ENCODE data around the gene YIPF2.

The YIPF2 gene

DNA sequence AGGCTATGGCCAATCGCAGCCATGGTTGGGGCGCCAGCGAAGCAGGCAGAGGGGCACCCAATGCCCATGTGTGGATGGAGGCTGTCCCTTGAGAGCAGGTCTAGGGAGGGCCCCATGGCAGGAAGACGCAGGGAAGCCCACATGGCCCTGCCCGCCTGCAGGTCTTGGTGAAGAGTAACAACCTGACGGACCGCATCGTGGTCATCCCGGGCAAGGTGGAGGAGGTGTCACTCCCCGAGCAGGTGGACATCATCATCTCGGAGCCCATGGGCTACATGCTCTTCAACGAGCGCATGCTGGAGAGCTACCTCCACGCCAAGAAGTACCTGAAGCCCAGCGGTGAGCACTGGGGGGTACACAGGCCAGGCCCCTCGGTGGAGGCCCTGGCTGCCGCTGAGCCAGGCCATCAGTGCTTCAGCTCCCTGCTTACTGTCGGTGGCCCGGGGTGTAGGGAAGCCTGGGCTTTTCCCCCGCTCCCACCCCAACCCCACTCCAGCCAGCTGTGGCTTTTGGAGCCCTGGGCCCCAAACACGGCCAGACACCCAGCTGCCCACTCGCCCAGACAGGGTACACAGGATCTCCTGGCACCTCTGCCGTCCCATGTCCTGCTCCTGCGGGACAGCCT is 14.6 kb downstream of the YIPF2 start:
- H4K20me1 ChIP-seq (ENCODE audit: insufficient read depth, low read length), result no peaks in the 10 kb centered on the region
- no peak overlapping the region for H2AFZ ChIP-seq (ENCODE audit: low read length)
- H3K9ac ChIP-seq (ENCODE audit: low read length), result no peak overlapping the region
- DNase-seq, result no peak
- H3K9me3 ChIP-seq (replicated peaks; ENCODE audit: insufficient read depth, low read length), result no peaks in the 10 kb centered on the region
- H3K4me3 ChIP-seq (ENCODE audit: low read length), result no peak overlapping the region
- H3K27ac ChIP-seq (ENCODE audit: low read length), result no peak overlapping the region
- no peaks in the 10 kb centered on the region for H3K4me1 ChIP-seq (ENCODE audit: low read length)
- H3K4me2 ChIP-seq (ENCODE audit: low read depth, low read length), result no peak overlapping the region
- H3K9me2 ChIP-seq (replicated peaks; ENCODE audit: insufficient read depth, low read length), result no peaks in the 10 kb centered on the region
- H3K27me3 ChIP-seq (replicated peaks; ENCODE audit: insufficient read depth, low read length), result no peaks in the 10 kb centered on the region
- no peaks in the 10 kb centered on the region for H3K36me3 ChIP-seq (replicated peaks; ENCODE audit: insufficient read depth, low read length)
- no peaks in the 10 kb centered on the region for H3K79me2 ChIP-seq (ENCODE audit: low read length)
- H3F3A ChIP-seq (ENCODE audit: insufficient read depth, low read length), result no peaks in the 10 kb centered on the region
- TF ChIP-seq, protein P1, sequence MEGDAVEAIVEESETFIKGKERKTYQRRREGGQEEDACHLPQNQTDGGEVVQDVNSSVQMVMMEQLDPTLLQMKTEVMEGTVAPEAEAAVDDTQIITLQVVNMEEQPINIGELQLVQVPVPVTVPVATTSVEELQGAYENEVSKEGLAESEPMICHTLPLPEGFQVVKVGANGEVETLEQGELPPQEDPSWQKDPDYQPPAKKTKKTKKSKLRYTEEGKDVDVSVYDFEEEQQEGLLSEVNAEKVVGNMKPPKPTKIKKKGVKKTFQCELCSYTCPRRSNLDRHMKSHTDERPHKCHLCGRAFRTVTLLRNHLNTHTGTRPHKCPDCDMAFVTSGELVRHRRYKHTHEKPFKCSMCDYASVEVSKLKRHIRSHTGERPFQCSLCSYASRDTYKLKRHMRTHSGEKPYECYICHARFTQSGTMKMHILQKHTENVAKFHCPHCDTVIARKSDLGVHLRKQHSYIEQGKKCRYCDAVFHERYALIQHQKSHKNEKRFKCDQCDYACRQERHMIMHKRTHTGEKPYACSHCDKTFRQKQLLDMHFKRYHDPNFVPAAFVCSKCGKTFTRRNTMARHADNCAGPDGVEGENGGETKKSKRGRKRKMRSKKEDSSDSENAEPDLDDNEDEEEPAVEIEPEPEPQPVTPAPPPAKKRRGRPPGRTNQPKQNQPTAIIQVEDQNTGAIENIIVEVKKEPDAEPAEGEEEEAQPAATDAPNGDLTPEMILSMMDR (IDR thresholded peaks at IDR 0.05; ENCODE audit: low read length), result no peak
- TF ChIP-seq EZH2 (optimal IDR thresholded peaks at IDR 0.05; ENCODE audit: low read depth, low read length) (no peak), EZH2phosphoT487 (IDR thresholded peaks at IDR 0.05; ENCODE audit: low read length) (no peak)

DNA sequence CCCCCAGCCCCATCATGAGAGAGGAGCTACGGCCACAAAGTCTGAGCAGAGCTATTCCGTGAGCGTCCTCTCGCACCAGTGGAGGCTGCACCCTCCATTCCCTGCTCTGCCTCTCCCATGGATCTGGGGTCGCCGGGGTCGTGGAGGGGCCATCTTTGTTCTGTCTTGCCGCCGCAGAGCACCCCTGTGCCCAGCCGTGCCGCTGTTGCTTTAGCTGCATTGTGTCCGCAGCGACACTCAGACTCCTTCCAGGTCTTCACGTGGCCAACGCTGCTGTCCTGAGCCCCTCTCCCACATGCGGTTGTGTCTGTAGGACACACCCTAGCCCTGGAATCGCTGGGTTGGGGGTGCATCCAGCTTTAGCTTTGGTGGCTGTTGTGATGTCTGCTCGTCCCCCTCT is 15.8 kb downstream of the YIPF2 start:
- Histone ChIP-seq H3K9ac (ENCODE audit: low read length) (no peak overlapping the region), H3K79me2 (ENCODE audit: low read length) (no peaks in the 10 kb centered on the region), H4K20me1 (ENCODE audit: insufficient read depth, low read length) (no peaks in the 10 kb centered on the region), H2AFZ (ENCODE audit: low read length) (no peak overlapping the region), H3K4me1 (ENCODE audit: low read length) (no peaks in the 10 kb centered on the region), H3K27me3 (replicated peaks; ENCODE audit: insufficient read depth, low read length) (no peaks in the 10 kb centered on the region), H3K9me3 (replicated peaks; ENCODE audit: insufficient read depth, low read length) (no peaks in the 10 kb centered on the region), H3K27ac (ENCODE audit: low read length) (no peak overlapping the region), H3K9me2 (replicated peaks; ENCODE audit: insufficient read depth, low read length) (no peaks in the 10 kb centered on the region), H3K36me3 (replicated peaks; ENCODE audit: insufficient read depth, low read length) (no peaks in the 10 kb centered on the region), H3K4me3 (ENCODE audit: low read length) (no peak overlapping the region), H3K4me2 (ENCODE audit: low read depth, low read length) (no peak overlapping the region), H3F3A (ENCODE audit: insufficient read depth, low read length) (no peaks in the 10 kb centered on the region)
- TF ChIP-seq EZH2 (optimal IDR thresholded peaks at IDR 0.05; ENCODE audit: low read depth, low read length) (no peak), EZH2phosphoT487 (IDR thresholded peaks at IDR 0.05; ENCODE audit: low read length) (no peak)
- TF ChIP-seq, protein P1 (IDR thresholded peaks at IDR 0.05; ENCODE audit: low read length), result no peak
- no peak for DNase-seq

DNA sequence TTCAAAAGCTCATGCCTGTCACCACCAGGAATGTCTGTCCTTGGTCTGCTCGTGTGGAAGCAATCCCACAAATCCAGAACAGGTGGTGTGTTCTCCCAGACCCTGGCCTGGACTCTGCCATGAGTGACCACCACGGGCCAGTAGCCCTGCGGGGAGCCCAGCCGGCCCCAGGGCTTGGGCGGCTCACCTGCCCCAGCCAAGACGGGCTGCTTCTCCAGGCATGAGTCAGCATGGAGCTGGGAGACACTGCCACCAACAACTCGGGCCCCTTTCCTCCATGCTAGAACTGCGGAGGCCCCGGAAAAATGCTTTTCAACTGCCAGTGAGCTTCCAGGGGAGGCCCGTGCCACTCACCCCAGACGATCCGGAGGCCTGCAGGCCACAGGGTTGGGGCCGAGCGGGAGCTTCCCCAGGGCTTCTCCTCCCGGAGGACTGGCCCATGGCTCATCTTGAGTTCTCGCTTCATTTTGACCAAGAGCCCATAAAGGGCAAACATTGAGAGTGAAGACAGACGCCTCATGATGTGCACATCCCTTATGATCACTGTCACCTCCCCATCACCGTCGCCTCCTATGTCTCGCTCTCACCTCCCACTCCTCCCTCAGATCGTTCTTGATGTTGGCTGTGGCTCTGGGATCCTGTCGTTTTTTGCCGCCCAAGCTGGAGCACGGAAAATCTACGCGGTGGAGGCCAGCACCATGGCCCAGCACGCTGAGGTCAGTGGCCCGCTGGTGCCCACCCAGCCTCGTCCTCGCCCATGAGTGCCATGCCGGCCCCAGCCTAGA is 16.7 kb downstream of the YIPF2 start:
- no peaks in the 10 kb centered on the region for H3K36me3 ChIP-seq (replicated peaks; ENCODE audit: insufficient read depth, low read length)
- no peaks in the 10 kb centered on the region for H3K4me1 ChIP-seq (ENCODE audit: low read length)
- no peaks in the 10 kb centered on the region for H3K9me2 ChIP-seq (replicated peaks; ENCODE audit: insufficient read depth, low read length)
- TF ChIP-seq EZH2phosphoT487 (IDR thresholded peaks at IDR 0.05; ENCODE audit: low read length) (no peak), EZH2 (optimal IDR thresholded peaks at IDR 0.05; ENCODE audit: low read depth, low read length) (no peak)
- TF ChIP-seq, protein P1 (IDR thresholded peaks at IDR 0.05; ENCODE audit: low read length), result no peak
- no peaks in the 10 kb centered on the region for H3K9me3 ChIP-seq (replicated peaks; ENCODE audit: insufficient read depth, low read length)
- no peak overlapping the region for H3K4me2 ChIP-seq (ENCODE audit: low read depth, low read length)
- no peaks in the 10 kb centered on the region for H3K79me2 ChIP-seq (ENCODE audit: low read length)
- H3F3A ChIP-seq (ENCODE audit: insufficient read depth, low read length), result no peaks in the 10 kb centered on the region
- H3K27me3 ChIP-seq (replicated peaks; ENCODE audit: insufficient read depth, low read length), result no peaks in the 10 kb centered on the region
- H3K27ac ChIP-seq (ENCODE audit: low read length), result no peak overlapping the region
- H2AFZ ChIP-seq (ENCODE audit: low read length), result no peak overlapping the region
- no peak overlapping the region for H3K9ac ChIP-seq (ENCODE audit: low read length)
- H4K20me1 ChIP-seq (ENCODE audit: insufficient read depth, low read length), result no peaks in the 10 kb centered on the region
- no peak overlapping the region for H3K4me3 ChIP-seq (ENCODE audit: low read length)
- no peak for DNase-seq
